Measurements from ENCODE around the gene PRR5L.

PRR5L gene

DNA sequence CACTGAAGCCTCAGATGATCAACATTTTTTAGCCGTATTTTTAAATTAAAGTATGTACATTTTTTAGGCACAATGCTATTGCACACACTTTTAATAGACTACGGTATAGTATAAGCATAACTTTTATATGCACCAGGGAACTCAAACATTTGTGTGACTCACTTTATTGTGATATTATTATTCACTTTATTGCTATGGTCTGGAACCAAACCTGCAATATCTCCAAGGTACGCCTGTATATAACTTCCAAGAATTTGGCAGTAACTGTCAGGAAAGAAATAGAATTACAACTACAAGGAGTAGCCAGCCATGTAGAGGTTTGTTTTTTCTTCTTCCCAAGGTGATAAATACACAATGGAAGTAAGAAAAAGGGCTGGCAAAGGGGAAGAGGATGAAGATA lies 62.3 kb downstream of the PRR5L start:
- no peak for DNase-seq (ENCODE audit: low read depth)

DNA sequence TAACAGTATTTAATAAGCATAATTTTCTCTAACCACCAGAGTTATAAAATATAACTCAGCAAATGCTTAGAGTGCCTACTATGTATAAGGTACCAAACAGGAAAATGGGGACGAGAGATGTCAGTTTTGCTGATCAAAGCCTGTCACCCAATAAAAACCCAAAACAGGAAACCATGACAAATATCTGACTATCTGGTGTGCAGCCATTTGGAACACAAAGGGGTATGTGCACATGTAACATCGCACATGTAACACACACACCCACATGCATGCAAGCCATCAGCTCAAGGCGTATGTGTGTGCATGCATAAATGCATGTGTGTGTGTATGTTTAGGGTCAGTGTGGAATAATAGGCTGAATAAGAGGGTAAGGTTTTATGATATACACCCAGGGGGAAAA lies 64.2 kb downstream of the PRR5L start:
- no peak for DNase-seq (ENCODE audit: low read depth)

DNA sequence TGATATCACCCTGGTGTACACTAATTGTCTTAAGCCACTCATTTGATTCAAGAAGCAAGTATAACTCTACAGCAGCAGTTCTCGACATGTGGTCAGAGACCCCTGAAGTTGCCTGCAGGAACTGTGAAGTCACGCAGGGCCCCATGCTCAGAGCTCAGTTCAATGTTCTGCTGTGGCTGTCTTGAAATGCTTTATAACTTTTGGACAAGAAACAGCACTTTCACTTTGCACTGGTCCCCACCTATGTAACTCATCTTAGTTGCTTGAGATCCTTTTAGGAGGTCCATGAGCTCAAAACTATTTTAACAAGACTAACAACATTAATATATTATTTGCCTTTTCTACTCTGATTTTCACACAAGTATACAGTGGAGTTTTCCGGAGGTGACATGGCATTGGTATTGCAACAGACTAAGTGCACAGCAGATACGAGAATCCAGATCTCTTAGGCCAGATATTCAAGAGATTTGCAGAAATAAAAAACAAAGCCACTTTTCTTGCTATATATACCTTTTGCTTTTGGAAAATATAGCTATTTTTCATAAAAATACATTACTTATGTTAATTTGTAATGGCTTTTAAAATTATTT lies 64.8 kb downstream of the PRR5L start:
- no peak for DNase-seq (ENCODE audit: low read depth)

DNA sequence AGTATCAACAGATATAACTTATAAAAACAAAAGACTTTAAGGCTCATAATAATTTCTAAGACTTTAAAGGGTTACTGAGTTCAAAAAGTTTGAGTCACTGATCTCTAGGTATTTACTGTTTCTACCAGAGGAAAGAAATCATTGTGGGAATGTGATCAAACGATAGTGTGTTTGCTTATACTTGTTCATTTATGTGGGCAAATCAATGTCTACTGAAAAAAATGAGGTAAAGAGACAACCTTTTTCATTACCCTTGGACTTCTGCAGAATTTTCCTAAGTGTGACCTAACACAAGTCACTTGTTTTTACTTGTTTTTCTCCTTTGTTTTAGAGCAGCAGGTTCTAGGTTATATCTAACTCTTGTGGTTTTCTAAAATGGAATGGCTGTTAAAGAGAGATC lies 65.4 kb downstream of the PRR5L start:
- no peak for DNase-seq (ENCODE audit: low read depth)

DNA sequence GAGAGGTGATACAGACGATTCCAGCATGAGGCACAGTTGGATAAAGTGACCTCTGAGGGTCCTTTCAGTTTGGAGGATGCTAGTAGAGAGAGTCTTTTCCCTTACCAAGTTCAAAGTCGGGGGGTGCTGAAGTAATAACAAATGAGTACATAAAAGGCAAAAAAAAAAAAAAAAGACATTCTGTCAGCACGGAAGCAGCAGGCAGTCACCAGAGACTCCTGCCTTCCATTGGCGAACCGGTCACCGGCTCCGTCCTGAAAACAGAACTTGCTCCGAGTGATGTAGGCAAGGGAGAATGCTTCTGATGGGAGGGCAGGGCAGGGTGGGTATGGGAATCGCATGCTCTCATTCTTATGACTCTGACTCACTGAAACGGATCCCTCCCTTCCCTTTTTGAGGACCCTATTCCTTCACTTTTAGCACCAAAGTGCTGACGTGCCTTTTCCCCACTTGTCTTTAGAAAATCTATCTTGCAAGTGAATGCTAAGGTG lies 65.9 kb downstream of the PRR5L start:
- no peak for DNase-seq (ENCODE audit: low read depth)

DNA sequence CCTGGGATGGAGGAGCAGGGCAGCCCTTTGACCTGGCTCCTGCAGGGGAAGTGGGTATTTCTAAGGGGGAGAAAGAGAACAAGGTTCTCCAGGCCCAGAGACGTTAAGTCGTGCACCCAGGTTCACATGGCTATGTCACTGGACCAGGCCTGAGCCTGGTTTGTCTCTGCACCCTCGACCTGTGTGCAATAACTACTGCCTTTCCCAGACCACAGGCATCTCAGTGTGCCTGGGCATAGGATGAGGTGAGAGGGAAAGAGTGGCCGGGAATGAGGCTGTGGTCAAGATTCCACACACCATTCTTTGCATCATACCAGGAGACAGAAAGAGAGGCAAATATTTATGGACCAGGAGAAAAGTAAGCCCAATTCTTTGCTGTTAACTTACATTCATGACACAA lies 66.8 kb downstream of the PRR5L start:
- no peak for DNase-seq (ENCODE audit: low read depth)

DNA sequence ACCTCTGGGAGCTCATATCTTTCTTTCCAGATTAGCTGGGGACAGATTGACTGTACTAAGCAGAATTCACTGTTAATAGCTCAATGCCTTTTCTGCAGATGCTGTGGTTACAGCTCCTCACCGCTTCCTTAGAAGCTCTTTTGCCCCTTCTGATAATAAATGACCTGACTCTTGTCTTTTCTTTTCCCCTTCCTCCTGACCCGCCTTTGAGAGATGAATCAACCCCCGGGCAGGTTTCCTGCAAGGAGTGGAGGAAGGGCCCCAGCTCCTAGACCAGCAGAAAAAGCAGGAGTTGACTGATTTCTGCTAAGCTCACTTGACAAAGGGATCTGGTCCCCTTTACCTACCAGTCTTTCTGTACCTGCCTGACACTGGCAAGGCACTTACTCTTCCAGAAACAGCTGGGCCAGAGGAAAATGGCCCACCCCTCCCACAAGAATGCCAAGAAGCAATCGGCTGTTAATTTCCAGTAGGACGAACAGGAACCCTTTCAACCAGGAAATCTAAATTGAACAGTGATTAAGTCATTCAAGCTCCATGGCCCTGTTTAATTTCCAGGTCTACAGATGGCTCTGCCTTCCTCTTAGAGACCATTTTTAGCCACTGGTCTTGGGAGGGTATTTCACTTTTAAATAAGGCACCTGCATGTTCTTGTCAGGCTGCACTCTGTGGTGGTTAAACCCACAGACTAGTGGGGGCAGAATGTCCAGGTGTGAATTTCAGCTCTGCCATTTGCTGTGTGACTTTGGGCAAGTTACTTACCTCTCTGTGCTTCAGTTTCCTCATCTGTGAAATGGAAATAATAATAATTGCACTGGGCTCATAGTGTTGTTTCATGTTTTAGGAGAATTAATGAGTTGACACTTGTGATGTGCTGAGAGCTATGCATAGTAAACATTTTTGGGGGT lies 67.5 kb downstream of the PRR5L start:
- no peak for DNase-seq (ENCODE audit: low read depth)

DNA sequence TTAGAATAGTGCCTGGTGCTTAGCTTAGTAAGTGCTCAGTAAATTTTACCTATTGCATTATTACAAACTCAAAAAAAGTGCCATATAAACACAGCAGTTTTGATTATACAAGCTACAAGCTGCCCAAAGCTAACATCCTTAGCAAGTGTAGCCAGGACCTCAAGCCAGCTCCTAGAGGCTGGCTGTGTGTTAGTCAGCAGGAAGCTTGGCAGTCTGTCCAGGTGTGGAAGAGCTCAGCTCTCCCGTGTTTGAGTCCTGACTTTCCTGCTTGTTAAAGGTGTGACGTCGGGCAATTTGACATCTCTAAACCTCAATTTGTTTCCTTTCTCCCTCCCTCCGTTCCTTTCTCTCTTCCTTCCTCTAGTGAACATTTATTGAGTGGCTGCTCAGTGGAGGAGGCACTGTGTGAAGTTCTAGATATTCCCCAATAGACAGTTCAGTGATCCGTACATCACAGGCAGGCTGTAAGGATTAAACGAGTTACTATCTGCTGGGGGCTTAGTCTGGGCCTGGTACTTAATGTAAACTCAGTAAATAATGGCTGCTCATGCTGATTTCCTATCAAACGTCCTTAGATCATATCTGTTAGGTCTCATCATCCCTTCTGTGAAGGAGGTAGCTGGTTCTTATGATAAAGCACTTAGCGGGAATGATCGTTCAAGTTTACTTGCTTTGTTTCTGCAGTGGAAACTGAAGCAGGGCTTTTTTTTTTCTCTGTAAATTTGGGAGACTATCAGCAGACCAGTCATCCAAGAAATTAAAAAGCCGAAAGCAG lies 68.7 kb downstream of the PRR5L start:
- no peak for DNase-seq (ENCODE audit: low read depth)

DNA sequence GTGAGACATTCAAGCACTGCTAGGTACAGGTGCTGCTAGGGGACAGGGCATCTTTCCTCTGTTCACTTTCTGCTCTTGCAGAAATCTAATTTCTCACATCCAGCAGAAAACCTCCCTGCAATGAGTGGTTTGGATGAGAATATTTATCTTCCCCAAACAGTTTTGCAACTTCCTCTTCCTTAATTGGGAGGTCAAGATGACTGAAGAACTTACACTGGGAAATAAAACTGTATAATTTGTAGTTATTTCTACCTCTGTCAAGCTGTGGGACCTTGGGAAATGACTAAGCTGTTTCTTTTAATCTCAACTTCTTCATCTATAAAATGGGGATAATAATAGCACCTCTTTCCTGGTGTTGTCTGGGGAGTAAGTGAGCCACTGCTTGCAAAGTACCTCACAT lies 69.8 kb downstream of the PRR5L start:
- DNase-seq (ENCODE audit: low read depth) = no peak

DNA sequence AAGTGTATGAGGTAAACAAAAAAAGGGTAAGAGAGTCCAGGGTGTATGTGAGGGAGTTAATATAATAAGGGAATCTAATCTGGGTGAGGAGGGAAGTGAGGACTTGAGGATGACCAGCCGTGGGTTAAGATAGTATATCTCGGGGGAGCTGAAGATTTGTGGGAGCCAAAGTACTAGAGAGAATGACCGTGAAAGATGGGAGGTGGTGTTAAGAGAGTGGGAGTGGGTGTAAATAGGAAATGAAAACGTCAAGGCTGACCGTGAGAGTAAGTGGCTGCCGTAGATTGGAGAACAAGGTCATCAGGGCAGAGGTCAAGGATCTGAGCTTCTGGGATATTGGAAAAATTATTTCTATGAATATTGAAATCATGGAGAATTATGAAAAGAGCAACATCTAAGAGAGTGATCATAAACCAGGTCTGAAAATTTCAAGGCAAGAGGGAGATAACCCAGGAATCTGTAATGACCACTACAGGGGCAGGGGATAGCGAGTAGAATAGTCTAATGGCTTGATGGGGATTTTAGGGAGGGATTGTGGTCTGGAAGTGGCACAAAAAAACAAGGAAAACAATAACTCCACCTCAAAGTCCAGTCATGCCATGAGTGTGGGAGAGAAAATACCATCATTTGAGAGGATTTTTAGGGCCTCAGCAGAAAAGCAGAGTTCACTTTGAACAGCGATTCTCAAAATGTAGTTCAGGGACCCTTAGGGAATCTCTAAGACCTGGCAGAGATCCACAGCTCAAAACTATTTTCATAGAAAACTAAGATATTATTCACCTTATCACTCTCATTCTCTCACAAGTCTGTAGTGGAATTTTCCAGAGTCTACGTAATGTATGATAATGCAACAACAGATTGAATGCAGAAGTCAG lies 72.0 kb downstream of the PRR5L start:
- DNase-seq (ENCODE audit: low read depth) = no peak

DNA sequence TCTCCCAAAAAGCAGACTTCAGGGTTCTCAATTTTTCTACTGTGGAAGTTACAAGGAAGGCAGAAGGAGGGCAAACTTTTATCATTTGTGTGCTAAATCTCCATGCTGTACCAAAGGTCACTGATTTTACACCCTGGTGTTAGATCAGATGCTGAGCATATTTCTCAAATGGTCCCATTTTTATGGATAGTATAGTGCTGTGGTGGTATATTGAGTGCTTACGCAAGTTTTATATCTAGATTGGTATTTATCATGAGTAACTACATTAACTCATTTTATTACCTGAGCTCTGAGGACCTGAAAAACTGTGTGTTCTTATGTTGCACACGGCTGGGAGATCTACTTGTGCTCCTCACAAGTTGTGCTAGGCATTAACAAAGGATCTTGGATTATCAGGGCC lies 75.1 kb downstream of the PRR5L start:
- DNase-seq (ENCODE audit: low read depth) = no peak

DNA sequence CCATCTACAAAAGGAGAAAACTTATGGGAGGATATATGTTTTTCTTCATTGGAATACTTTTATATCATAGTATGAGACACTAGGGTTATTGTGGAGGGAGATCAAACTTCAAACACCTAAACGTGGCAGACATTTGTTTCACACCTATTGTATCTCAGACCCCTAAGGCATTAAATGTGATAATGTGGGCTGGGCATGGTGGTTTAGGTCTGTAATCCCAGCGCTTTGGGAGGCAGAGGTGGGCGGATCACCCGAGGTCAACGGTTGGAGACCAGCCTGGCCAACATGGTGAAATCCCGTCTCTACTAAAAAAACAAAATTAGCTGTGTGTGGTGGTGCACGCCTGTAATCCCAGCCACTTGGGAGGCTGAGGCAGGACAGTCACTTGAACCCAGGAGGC lies 75.5 kb downstream of the PRR5L start:
- DNase-seq (ENCODE audit: low read depth) = no peak

DNA sequence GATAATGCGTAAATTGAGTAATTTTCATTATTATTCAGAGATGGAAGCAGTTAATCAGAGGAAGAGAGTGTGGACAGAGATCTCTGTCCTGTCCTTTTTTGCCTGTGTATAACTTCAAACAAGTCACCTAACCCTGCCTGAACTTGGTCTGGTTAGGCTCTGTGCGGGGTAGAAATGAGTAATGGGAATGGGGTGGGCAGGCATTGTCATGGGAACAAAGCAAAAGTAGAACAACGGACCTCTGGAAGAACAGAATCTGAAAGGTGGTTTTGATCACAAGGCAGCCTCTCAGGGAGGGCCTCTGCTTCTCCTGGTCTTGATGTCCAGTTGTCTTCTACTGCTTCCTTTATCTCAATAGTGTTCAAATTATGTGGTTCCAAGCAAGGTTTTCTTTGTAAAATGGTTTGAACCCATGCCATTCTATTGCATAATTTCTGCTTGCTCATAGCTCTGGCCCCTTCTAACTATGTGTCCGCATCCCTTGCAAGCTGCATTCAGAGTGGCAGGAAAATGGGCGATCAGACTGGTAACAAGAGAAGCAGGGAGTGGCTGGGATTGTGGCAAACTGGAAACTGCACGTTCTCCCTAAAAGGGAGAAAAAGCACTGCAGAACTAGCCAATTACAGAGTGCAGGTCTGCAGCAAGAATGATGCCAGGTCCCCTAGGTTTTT lies 76.1 kb downstream of the PRR5L start:
- no peak for DNase-seq (ENCODE audit: low read depth)

DNA sequence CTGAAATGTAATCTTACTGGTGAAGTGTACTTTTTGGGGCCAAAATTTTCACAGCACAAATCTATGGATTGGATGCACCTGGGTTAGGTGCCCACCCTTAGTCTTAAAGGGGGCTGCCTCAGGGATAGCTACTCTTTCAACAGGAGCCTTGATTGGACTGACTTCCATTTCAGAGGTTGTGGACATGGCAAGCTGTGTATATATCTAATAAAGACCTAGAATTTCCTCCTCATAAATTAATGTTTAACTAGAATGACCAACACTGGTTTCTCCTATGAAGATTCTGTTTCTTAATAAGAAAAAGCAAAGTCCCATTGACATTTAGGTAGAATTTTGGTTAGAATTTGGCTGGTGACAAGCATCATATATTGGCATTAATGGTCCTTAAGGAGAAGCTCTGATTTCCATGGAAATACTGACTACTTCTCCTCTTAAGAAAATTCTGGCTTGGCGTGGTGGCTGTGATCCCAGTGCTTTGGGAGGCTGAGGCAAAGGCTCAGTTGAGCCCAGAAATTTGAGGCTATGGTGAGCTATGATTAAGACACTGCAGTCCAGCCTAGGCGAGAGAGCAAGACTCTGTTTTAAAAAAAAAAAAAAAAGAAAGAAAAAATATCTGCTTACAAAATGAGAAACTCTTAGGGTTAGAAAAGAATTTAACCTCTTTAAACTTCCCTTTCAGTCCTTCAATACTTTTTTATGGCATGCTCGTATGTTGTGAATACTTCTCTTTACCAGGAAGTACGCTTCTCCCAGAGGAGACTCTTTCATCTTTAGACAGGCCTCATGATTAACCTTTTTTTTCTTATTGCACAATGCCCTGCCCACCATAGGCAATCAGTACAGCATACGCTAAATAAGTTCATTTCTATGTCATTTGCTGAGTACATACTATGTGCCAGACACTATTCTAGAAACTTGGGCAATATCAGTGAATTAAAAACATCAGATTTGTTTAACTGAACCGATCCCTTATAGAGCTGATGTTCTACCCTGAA lies 77.2 kb downstream of the PRR5L start:
- DNase-seq (ENCODE audit: low read depth) = no peak

DNA sequence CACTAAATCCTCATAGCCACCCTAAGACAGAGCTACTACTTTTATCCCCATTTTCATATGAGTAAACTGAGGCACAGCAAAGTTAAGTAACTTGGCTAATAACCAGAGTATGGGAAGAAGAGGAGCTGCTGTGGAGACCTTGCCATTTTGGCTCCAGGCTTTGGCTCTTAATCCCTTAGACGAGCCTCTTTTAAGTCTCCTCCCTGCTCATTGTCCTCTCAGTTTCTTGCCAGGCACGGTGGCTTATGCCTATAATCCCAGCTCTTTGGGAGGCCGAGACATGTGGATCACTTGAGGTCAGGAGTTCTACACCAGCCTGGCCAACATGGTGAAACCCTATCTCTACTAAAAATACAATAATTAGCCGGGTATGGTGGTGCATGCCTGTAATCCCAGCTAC lies 78.6 kb downstream of the PRR5L start:
- DNase-seq (ENCODE audit: low read depth) = no peak

DNA sequence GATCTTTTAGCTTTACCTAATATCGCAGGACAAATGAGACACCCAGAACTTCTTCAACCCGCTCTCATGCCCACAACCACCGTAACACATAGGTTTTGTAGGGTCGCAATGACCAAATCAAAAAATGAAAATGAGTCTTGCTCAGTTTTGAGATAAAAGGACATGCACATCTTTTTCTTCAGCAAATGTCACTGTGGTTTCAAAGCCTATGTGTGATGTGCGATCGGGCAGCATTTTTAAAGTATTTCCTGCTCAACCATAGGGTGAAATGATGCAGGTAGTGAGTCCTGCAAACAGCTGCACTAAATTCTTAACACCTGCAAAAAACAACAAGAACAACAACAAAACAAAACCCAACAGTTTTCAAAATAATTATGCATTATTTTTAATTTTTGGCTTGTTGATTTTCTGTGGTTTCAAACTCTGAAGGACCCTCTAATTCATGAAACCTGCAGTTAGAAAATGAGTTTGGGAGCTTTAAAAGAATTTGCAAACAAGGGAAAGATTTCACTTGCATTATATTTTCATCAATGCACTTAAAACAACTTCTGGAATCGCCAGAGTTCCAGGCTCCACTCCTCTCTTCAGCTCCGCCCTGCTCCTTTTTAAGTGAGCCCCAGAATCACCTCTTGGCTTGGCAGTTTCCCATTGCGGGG lies 79.4 kb downstream of the PRR5L start:
- no peak for DNase-seq (ENCODE audit: low read depth)

DNA sequence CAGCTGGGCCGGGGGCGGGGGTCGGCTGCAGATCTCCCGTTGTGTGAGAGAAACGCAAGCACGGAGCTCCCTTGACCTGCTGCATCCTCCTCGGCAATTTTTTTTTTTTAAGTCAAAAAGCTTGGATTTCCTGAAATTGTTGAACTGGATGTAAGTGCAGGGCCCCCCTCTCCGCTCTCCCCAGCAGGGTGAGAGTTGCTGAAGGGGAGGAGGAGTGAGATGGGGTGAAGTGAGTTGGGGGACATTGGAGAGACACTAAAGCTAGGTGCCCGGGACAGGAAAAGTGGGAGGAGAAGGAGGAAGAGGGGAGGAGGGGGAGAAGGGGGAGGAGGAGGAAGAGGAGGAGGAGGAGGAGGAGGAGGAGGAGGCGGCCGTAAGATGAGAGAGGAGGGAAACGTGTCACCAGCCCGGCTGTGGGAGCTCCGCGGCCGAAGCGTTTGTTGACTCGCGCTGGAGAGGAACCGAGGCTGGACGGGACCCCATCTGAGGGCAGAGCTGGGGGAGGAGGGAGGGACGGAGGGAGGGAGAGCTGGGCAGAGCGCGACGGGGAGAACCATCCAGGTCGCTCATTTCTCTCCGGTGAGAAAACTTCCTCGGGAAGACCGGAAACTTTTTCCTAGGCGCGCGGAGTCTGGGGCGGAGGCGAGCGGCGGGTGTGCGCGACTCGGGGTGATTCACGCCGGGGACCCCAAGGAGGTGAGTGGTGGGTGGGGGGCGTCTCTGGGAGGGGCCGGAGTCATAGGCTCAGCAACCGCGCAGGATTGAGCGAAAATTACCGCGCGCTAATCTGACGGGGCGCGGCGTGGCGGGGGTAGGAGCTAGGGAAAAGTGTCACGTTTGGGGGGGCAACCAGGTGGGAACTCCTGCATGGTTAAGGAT lies 80.2 kb downstream of the PRR5L start:
- no peak for DNase-seq (ENCODE audit: low read depth)
